GM18858 (cell line): ENCODE results near the gene NXF1.

ENCODE experiments used
- ATAC-seq: cut with Tn5 transposase; IDR thresholded peaks from one replicate; pipeline ENCODE4 v1.9.1; 2021; ENCODE audit not compliant: unreplicated experiment

Gene NXF1

DNA sequence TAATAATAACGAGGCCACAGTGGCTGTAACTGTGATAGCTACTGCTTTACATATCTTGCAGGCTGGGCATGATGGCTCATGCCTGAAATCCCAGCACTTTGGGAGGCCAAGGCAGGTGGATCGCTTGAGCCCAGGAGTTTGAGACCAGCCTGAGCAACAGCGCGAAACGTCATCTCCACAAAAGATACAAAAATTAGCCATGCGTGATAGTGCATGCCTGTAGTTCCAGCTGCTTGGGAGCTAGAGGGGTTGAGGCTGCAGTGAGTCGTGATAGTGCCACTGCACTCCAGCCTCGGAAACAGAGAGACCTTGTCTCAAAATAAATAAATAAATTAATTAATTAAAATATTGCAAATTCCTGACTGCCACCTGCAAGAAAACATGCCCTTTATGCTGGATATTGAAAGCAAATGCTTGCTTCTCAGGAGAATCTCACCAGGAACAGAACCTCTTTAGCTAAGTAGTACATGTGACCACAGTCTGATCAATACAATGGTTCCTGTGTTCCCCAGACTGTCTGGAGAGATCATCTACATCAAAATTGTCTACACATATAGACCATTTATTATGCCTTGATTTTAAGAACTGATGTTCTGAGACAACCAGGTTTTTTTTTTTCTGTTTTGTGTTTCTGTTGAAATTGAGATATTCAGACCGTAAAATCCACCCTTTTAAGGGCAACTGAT lies 57.6 kb downstream of the NXF1 start:
- ATAC-seq: no peak
